Measurements from ENCODE around the gene C5orf63.
"Not testable (repeated sequence)": the region's sequence is repeated elsewhere in the genome, so short reads cannot be mapped to it uniquely, and the experiment has no call there.

The C5orf63 gene

GRCh38 chr5:127007522-127007921, 65.8 kb downstream of the C5orf63 start:
- DNase-seq (ENCODE audit: low read depth): no peak

DNA sequence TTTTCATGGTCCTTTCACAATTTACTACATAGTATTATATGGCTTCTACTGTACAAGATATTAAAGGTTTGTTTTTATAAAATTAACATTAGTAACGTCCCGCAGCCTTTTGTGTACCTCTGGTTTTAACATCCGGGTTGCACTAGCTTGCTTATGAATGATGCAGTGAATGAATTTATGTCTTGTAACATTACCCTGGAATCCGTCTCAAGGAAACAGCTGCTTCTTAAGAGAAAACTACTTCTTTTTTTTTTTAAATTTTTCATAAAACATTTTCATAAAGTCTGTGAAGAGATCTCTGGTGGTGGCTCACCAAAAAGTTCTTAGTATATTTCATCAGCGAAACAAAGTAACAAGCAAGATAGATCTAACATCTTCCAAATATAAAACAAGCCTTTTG, 66.6 kb downstream of the C5orf63 start:
- DNase-seq (ENCODE audit: low read depth): peak; percentile 64

GRCh38 chr5:127005282-127005681, 68.0 kb downstream of the C5orf63 start:
- not testable (repeated sequence) for DNase-seq (ENCODE audit: low read depth)

DNA sequence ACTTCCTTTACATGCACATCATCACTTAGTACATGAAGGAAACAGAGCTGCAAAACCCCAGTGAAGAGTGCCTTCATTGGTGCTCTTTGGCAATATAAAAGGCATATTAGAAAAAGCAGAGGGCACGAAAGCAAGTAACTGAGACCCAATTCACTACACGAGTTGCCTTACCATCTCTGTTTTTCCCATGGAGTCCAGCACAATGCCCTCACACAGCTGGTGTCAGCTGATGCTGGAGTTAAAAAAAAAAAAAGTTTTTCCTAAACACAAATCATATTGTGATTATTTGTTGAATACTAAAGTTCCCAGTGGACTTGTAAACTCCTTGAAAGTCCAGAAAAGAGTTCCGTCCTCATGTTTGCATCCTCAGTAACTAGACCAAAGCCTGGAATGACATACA, 68.6 kb downstream of the C5orf63 start:
- no peak for DNase-seq (ENCODE audit: low read depth)

DNA sequence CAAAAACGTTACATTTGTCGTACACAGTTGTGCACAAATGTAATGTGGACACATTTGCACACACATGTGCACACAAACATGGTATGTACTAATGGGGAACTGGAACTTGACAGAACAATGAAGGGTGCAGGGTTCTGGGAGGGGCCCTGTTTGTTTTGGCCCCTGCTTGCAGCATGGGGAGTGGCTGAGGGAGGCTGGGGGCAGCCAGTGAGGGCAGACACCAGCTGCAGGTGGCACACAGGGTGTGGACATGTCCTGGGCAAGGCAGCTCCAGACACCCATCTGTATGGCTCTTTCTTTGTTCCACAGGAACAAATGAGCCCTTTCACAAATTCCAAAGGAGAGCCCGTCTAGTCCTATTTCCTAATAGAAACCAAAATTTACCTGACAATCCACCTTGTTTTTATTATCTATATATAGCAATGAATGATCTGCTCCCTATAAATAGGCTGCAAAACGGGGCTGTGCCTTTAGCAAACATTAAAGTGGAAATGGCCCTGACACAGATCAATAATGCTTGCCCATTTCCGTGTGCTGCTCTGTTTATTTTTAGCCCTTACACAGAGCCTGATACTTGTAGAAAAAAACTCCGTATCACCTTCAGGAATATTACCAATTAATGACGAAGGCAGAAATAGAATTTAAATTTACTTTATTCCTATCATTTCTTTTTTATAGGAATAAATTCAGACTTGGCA, 69.4 kb downstream of the C5orf63 start:
- no peak for DNase-seq (ENCODE audit: low read depth)

DNA sequence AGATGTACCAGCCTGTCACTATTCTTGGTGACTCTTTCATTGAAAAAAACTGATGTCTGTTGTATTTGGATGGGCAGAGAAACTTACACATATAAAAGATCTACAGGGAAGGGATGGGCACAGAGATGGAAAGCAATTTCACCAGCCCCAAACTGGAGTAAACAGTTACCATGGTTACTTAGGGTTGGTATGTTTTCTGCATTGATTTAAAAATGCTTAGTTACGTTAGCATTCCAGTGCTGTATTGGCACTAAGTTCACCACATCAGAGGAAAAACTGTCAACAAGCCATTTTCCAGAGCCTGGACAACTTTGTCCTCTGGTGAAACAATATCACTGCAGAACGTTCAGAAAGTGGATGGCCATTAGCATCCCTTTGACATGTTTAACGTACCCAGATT, 70.9 kb downstream of the C5orf63 start:
- DNase-seq (ENCODE audit: low read depth): peak; percentile 67

- peak; percentile 98 for DNase-seq (ENCODE audit: low read depth)
Observed at GRCh38 chr5:127001621-127002296, 71.5 kb downstream of the C5orf63 start.

All from amniotic epithelial cell (primary cell).